Suppressor macrophage treated with lipopolysaccharide for 4 hours (primary cell): ENCODE data around the gene LHX3.

ENCODE experiments used
- DNase-seq: peaks from one replicate; pipeline ENCODE4 v3.0.0-alpha.2; 2020

LHX3 gene

GRCh38 chr9:136191099-136191959 lies 13.6 kb downstream of the LHX3 start:
- DNase-seq: no peak

GRCh38 chr9:136190656-136191055 lies 14.3 kb downstream of the LHX3 start:
- DNase-seq: no peak

- no peak for DNase-seq
Observed at GRCh38 chr9:136190237-136190601, 14.7 kb downstream of the LHX3 start.

- no peak for DNase-seq
Observed at GRCh38 chr9:136189394-136190236, 15.3 kb downstream of the LHX3 start.

- no peak for DNase-seq
Observed at GRCh38 chr9:136187683-136188586, 17.0 kb downstream of the LHX3 start.

GRCh38 chr9:136187197-136187596 lies 17.7 kb downstream of the LHX3 start:
- DNase-seq: no peak

GRCh38 chr9:136186386-136186785 lies 18.5 kb downstream of the LHX3 start:
- no peak for DNase-seq

- no peak for DNase-seq
Observed at GRCh38 chr9:136185596-136186366, 19.1 kb downstream of the LHX3 start.

- DNase-seq: no peak
Observed at GRCh38 chr9:136185066-136185465, 19.9 kb downstream of the LHX3 start.

- DNase-seq: no peak
Observed at GRCh38 chr9:136182850-136183422, 22.0 kb downstream of the LHX3 start.

- no peak for DNase-seq
Observed at GRCh38 chr9:136182420-136182787, 22.5 kb downstream of the LHX3 start.

GRCh38 chr9:136181784-136182419 lies 23.0 kb downstream of the LHX3 start:
- DNase-seq: no peak

- no peak for DNase-seq
Observed at GRCh38 chr9:136180586-136180985, 24.3 kb downstream of the LHX3 start.

GRCh38 chr9:136179761-136180160 lies 25.2 kb downstream of the LHX3 start:
- DNase-seq: no peak

GRCh38 chr9:136179101-136179616 lies 25.8 kb downstream of the LHX3 start:
- DNase-seq: no peak

- no peak for DNase-seq
Observed at GRCh38 chr9:136178773-136179075, 26.2 kb downstream of the LHX3 start.

- DNase-seq: no peak
Observed at GRCh38 chr9:136178061-136178772, 26.7 kb downstream of the LHX3 start.

GRCh38 chr9:136177224-136177623 lies 27.7 kb downstream of the LHX3 start:
- no peak for DNase-seq

GRCh38 chr9:136175616-136176197 lies 29.2 kb downstream of the LHX3 start:
- DNase-seq: no peak
